GM21723 (cell line): Measurements from ENCODE around the gene SLC36A4.
"Not testable (repeated sequence)": the region's sequence is repeated elsewhere in the genome, so short reads cannot be mapped to it uniquely, and the experiment has no call there.

Source experiments
- ATAC-seq: cut with Tn5 transposase; IDR thresholded peaks from one replicate; pipeline ENCODE4 v1.9.1; 2021; ENCODE audit warnings: mild to moderate bottlenecking, moderate library complexity; ENCODE audit not compliant: unreplicated experiment

Gene SLC36A4

GRCh38 chr11:93123351-93123898 is 74.4 kb downstream of the SLC36A4 start:
- no peak for ATAC-seq

- ATAC-seq = no peak
Observed at GRCh38 chr11:93122535-93123235, 75.1 kb downstream of the SLC36A4 start.

GRCh38 chr11:93118276-93118675 is 79.5 kb downstream of the SLC36A4 start:
- ATAC-seq = no peak

GRCh38 chr11:93117565-93117964 is 80.2 kb downstream of the SLC36A4 start:
- ATAC-seq = no peak

- ATAC-seq = no peak
Observed at GRCh38 chr11:93116641-93117441, 81.0 kb downstream of the SLC36A4 start.

GRCh38 chr11:93114304-93114703 is 83.5 kb downstream of the SLC36A4 start:
- ATAC-seq = no peak

GRCh38 chr11:93113824-93114223 is 84.0 kb downstream of the SLC36A4 start:
- ATAC-seq = no peak

GRCh38 chr11:93111147-93111546 is 86.6 kb downstream of the SLC36A4 start:
- not testable (repeated sequence) for ATAC-seq

GRCh38 chr11:93100211-93100610 is 97.6 kb downstream of the SLC36A4 start:
- ATAC-seq = no peak

- no peak for ATAC-seq
Observed at GRCh38 chr11:93099806-93100205, 98.0 kb downstream of the SLC36A4 start.
